ENCODE data around the gene HS3ST6. TPM values are rescaled to one million over a fixed set of nuclear protein-coding genes. Genes with fewer than 3 reads are reported as not detected.

The HS3ST6 gene
- total and polyA plus RNA-seq, 9 of the 15 experiments (the other 6 are each of a cell fraction or from before 2014, with no cell fraction given), result not detected

GRCh38 chr16:1900452-1900774 lies 17.8 kb downstream of the HS3ST6 start (continued):
- TF ChIP-seq CHAMP1 (IDR thresholded peaks at IDR 0.05), result no peak
- no peak for TF ChIP-seq ZNF347 (CRISPR knock-in tag; IDR thresholded peaks at IDR 0.05; ENCODE audit: low read depth)
- no peak for TF ChIP-seq SFPQ (IDR thresholded peaks at IDR 0.05; ENCODE audit: low read depth, low read length)

GRCh38 chr16:1899641-1900451 lies 18.4 kb downstream of the HS3ST6 start:
- H3K27ac ChIP-seq (ENCODE audit: extremely low read depth, low read depth, low read length), result no peak overlapping the region
- 0 out of 2 replicates have a peak, but pooled peaks cover 8% of the 10 kb centered on the region for H4K20me1 ChIP-seq (replicated peaks; ENCODE audit: control insufficient read depth, insufficient read depth, low read length)
- intact Hi-C loops (cut with micrococcal nuclease) (no loop called here), in situ Hi-C loops (cut with MboI) (no loop called here)
- H3K36me3 ChIP-seq (ENCODE audit: control insufficient read depth, insufficient read depth, low read length), result no peaks in the 10 kb centered on the region
- 16% methylated on average over 16 of the region's 16 CpGs for WGBS (ENCODE audit: insufficient coverage, low coverage, missing lambda C conversion rate)
- no peak overlapping the region for H3K9ac ChIP-seq (ENCODE audit: insufficient read depth in 1 of 2, low read depth in 2 of 2, low read length in 2 of 2)
- peaks cover 50 to 72% of the 10 kb centered on the region in 2 experiments for H3K27me3 ChIP-seq (ENCODE audit: control insufficient read depth in 2 of 2, insufficient read depth in 2 of 2, low read length in 2 of 2)
- peaks cover 0 to 23% of the 10 kb centered on the region in 2 experiments; a peak in 2 of 5 replicates for H3K4me1 ChIP-seq (replicated peaks in 1 of 2; ENCODE audit: control insufficient read depth in 2 of 2, insufficient read depth in 2 of 2, low read length in 2 of 2)
- ATAC-seq (no peak), DNase-seq (ENCODE audit: extremely low read depth in 1 of 4, low spot score in 3 of 4) (no peak), FAIRE-seq (no peak)
- CTCF ChIA-PET (ENCODE audit: low intra/inter-chr PET ratio), result no interaction called here
- H3K4me2 ChIP-seq (ENCODE audit: insufficient read depth, low read length), result no peak overlapping the region
- H2AFZ ChIP-seq (ENCODE audit: low read depth, low read length), result no peak overlapping the region
- no peak overlapping the region for H3K4me3 ChIP-seq
- POLR2A ChIA-PET, result interaction anchor here (0.6 to 1.0 kb wide), 4 partner anchors 14 to 315 kb away, joined by 3 read pairs; partner anchors contain the start of genes NUBP2, PGP and SPSB3
- no peaks in the 10 kb centered on the region for H3K9me1 ChIP-seq (ENCODE audit: control insufficient read depth, insufficient read depth, low read length)
- H3K9me3 ChIP-seq (replicated peaks; ENCODE audit: control insufficient read depth, insufficient read depth, low read depth, low read length), result no peaks in the 10 kb centered on the region
- no peaks in the 10 kb centered on the region for H3K79me2 ChIP-seq (ENCODE audit: control insufficient read depth, insufficient read depth, low read length)
- BruUV-seq (replicated peaks), result no TSS peak
- TF ChIP-seq HMGXB4 (CRISPR knock-in tag; IDR thresholded peaks at IDR 0.05) (no peak), PHF8 (IDR thresholded peaks at IDR 0.05; ENCODE audit: borderline replicate concordance, low read length) (no peak), HMBOX1 (IDR thresholded peaks at IDR 0.05) (no peak), NFE2L1 (tag; IDR thresholded peaks at IDR 0.05; ENCODE audit: borderline replicate concordance, low read depth) (no peak), YBX1 (IDR thresholded peaks at IDR 0.05) (no peak), TAF9B (IDR thresholded peaks at IDR 0.05; ENCODE audit: partially characterized antibody) (no peak), CBX2 (IDR thresholded peaks at IDR 0.05; ENCODE audit: insufficient read depth, low read length, poor library complexity, severe bottlenecking) (peak; percentile 56), ZNF121 (CRISPR knock-in tag; conservative IDR thresholded peaks at IDR 0.05) (peak; percentile 55; the same call in 1 of the 2 replicates), U2AF1 (optimal IDR thresholded peaks at IDR 0.05; ENCODE audit: low read depth, low read length) (no peak)
